ENCODE measurements around the gene B4GALT1.

DNA sequence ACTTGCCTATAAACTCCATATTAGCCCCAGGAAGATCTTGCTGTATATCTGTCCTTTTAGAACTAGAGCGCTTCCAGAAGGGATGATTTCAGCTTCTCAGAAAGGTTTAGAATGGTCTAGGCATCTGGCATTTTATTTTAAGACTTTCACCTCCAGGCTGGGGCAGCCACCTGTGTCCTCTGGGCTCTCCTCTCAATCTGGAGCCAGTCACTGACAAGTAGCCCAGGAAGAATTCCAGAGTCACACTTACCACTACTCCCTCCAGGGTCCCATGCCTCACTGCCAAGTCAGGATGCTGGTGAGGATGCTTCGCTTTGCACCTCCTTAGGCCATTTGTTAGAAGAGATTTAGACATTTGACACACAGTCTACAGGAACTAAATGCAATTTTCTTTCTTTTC, 20.8 kb downstream of the B4GALT1 start:
- TF ChIP-seq, protein P1, sequence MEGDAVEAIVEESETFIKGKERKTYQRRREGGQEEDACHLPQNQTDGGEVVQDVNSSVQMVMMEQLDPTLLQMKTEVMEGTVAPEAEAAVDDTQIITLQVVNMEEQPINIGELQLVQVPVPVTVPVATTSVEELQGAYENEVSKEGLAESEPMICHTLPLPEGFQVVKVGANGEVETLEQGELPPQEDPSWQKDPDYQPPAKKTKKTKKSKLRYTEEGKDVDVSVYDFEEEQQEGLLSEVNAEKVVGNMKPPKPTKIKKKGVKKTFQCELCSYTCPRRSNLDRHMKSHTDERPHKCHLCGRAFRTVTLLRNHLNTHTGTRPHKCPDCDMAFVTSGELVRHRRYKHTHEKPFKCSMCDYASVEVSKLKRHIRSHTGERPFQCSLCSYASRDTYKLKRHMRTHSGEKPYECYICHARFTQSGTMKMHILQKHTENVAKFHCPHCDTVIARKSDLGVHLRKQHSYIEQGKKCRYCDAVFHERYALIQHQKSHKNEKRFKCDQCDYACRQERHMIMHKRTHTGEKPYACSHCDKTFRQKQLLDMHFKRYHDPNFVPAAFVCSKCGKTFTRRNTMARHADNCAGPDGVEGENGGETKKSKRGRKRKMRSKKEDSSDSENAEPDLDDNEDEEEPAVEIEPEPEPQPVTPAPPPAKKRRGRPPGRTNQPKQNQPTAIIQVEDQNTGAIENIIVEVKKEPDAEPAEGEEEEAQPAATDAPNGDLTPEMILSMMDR (IDR thresholded peaks at IDR 0.05) = no peak
- no peak for TF ChIP-seq POLR2A (IDR thresholded peaks at IDR 0.05)

All from thyroid gland (tissue), 4 donors.